LoVo (cell line): ENCODE measurements around the gene GALNT11.
A peak's percentile ranks its signal among the peaks of the same experiment; 100 is the strongest.
"Not testable (repeated sequence)": the region's sequence is repeated elsewhere in the genome, so short reads cannot be mapped to it uniquely, and the experiment has no call there.

ENCODE experiments used
- DNase-seq: peaks from one replicate; pipeline ENCODE4 v3.0.0-alpha.2; 2016; ENCODE audit warnings: low spot score

Gene GALNT11

DNA sequence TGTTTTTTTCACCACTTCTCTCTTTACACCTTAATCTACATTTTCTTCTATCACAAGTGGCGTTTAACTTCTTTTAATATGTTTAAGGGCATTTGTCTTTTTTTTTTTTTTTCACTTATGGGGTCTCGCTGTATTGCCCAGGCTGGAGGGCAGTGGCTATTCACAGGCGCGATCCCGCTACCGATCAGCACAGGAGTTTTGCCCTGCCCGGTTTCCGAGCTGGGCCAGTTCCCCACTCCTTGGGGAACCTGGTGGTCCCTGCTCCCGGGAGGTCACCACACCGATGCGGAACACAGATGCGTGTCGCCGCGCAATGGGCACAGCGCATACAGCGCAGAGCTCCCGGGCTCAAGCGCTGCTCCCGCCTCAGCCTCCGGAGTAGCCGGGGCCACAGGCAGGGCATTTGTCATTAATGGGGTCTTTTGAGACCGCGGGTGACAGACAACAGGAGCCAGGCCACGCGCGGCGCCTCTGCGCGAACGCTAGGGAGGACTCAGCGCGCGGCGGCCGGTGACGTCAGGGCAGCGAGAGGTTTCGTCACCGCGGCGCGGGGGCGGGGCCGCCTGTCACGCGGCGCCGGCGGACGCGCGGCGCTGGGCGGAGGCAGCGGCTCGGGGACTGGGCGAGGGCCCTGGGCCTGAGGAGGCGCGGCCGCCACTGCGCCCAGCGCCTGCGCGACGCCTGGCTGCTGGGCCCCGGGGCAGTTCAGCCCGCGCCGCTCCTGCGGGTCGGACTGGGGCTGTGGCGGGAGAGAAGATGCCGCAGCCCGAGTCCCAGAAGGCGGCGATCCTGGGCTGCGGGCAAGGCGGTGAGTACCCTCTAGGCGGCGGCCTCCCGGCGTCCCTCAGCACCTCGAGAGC is at the start of gene GALNT11:
Gene GALNT11, plus strand, starts transcription at position 598 of the 860 bp plus-strand sequence. CDS start 68,554 bp downstream, outside the sequence.
- DNase-seq: peak; percentile 98

DNA sequence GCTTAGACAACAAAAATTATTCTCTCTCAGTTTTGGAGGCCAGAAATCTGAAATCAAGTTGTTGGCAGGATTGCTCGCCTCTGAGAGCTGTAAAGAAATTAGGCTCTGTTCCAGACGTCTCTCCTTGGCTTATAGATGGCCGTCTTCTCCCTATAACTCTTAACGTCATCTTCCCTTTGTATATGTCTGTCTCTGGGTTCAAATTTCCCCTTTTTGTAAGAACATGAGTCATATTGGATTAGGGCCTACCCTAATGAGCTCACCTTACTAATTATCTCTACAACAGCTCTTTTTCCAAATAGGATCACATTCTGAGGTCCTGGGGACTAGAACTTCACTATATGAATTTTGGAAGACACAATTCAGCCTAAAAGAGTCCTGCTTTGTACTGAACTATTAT is 46.9 kb upstream of the GALNT11 start:
- no peak for DNase-seq

DNA sequence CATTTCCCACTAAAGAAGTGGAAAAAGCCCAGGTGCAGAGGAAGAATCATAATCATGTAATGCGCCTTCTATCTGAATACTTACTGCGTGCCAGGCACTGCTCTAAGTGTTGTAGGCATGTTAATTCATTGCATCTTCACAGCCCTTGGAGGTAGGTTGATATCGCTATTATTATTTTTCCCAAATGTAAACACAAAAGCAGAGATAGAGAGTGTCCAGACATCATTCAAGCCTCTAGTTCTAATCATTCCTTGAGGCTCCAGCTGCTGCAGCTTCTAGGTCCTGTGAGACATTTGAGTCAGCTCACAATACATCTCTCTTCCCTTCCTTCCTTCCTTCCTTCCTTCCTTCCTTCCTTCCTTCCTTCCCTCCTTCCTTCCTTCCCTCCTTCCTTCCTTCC is 44.3 kb upstream of the GALNT11 start:
- DNase-seq: no peak

DNA sequence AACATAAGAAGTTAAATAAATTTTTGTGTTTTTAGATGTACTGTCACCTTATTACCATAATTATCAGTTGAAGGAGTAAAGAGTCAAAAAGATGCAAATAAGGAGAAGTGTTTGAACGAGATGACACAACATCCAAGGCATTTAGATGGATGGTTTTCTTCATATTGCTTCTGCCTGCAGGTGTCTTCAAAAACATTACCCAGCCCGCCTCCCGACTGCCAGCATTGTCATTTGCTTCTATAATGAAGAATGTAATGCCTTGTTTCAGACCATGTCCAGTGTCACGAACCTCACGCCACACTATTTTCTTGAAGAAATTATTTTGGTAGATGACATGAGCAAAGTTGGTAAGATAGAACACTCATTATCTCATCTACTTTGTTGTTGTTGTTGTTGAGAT is 42.7 kb upstream of the GALNT11 start:
- no peak for DNase-seq

DNA sequence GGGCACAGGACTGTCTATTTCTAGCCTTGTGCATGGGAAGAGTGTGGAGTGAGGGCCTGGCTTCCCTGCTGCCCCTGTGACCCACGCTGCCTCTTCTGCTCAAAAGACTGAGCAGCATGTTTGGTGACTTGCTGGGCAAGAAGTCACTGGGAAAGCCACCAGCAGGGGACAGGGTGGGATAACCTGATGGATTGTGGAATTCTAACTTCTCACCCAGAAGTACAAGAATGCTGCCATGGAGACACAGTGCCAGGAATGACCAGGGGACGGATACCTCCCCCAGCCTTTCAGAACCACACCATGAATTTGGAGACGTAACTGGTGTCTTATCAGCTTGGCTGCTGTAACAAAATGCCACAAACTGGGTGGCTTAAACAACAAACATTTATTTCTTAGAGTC is 40.9 kb upstream of the GALNT11 start:
- DNase-seq: no peak

DNA sequence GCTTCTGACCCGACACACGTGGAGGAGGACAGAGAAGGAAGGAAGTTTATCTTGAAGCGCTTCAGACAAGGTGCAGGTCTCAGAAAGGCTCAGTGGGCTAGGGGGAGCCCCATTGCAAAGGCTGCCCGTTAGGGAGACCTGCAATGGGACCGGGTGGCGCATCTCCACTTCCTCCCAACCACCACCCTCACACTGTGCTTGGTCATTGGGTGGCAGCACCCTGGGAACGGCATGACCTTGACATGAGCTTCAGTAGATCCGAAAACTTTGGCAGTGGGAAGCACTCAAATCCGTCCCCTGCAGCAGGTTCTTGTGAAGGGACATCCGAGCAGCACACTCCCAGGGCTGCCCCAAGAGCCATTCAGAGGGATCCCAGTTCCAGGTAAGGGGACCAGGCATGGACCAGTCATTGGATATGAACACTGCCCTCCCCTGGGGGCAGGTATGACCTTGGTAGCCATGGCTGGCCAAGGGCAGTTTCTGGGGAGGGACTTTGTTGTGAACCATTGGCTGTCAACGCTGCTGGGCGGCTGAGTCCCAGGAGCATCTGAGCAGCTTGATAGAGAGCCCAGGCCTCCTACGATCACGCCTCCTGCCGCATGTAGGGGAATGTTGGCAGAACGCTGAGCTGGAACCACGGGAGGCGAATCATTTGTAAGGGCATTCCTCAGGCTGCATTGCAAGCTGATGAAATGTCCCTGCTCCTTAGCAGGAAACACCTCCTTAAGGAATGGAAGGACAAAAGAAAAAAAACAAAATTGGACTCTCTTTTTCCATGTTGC is 37.5 kb upstream of the GALNT11 start:
- DNase-seq: no peak

DNA sequence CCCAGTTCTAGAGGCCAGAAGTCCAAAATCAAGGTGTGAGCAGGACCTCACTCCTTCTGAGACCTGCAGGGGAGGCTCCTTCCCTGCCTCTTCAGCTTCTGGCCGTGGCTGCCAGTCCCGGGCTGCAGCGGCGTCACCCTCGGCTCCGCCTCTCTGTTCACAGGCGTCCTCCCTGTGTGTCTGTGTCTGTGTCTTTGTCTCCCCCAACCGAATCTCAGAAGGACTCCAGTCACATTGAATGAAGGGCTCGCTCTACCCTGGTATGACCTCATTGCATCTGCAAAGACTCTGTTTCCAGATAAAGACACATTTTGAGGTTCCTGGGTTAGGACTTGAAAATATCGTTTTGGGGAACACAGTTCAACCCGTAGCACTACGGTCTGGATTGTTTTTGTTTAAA is 33.1 kb upstream of the GALNT11 start:
- peak; percentile 74 for DNase-seq

DNA sequence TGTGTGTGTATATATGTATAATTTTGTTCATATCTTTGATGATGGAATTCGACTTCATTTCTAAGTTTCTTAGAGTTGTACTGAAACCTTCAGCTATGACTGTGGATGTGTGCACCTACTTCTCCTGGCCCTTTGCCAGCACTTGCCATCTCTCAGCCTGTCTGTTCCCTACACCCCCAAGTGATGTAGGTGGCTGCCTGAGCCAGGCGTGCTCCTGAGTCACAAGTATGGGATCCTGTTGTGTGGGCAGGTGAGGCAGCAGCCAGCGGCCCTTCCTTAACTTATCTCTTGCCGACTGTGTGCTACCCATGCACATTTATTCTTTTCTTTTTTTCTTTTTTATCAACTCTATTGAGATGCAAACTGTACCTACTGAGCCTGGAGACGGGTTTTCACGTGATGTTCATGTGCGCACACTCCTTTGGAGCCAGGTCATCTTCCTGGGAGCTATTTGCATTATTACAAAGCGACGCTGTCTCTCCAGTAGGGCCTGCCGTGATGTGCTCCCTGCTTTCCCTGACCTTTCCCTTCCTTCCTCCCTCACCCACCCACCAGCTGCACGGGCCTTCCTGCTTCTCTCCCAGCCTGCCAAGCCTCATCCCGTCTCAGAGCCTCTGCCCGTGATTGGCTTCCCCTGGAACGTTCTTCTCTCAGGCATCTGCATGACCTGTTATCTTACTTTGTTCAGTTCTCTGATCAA is 31.3 kb upstream of the GALNT11 start:
- DNase-seq: peak; percentile 10

DNA sequence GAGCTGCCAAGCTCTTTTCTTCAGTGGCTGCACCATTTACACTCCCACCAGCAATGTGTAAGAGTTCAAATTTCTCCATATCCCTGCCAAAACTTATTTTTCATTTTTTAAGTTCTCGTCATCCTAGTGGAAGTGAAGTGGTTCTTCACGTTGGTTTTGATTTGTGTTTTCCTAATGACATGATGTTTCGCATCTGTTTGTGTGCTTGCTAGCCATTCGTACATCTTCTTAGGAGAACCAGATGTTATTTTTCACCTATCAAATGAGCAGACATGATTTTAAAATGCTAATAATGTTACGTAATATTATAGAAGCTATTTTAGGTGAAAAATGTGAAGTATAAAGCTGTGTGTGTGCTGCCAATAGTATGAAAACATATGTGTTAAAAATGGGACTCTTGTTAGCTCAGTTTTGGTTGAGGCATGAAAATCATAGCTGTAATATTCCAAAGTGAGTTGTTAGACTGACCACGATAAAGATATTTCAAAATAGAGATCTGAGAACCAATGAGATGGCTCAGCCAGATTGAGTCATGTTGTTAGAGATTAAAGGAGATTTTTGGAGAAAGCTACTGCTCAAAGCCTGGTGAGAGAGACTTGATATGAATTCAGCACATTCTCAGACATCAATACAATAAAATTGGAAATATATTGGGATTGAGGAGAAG is 25.9 kb upstream of the GALNT11 start:
- DNase-seq: no peak

DNA sequence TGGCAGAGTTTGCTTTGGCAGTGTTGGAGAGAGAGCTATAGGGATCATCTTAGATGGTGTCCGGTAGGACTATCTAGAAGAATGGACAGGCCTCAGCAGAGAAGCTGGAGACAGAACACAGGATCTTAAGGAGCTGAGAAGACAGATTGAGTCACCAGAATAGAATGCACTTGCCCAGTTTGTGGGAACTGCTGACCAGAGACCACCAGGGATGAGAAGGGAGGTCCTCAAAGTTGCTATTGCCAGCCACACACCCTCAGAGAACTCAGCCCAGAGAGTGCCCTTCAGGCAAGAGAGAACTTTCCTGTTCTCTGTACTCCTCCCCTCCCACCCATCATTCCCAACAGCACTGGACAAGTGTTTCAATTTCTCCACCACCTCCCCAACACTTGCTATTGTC is 25.3 kb upstream of the GALNT11 start:
- DNase-seq: no peak

DNA sequence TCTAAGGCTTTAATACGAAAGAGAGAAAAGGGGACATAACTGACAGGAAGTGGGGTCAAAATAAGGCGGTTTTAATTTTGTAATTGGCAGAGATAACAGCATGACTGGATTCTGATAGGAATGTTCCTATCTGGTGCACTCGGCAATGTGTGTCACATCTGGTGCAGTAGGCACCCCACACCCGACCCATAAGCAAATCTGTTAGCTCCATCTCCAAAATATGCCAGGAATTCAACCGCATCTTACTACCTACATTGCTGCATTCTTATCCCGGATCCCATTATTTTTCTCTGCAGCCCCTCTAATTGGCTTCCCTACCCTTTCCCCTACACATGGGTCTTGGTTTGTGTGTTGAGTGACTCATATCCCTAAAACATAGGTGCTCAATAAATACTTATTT is 19.1 kb upstream of the GALNT11 start:
- DNase-seq: no peak

DNA sequence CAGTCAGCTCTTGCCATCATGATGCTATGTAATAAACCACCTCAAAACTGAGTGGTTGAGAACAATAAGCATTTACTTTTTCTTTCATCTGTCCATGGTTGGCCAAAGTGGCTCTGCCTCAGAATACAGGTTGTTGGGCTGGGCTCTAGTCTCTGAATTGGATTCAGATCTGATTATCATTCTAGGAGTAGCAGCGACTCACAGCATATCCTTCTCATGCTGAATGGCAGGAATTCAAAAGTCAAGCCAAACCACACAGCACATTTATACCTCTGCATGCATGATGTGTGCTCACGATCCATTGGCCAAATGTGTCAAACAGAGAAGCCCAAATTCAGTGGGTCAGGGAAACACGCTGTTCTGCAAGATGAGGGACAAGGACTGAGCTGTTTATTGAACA is 13.6 kb upstream of the GALNT11 start:
- no peak for DNase-seq

DNA sequence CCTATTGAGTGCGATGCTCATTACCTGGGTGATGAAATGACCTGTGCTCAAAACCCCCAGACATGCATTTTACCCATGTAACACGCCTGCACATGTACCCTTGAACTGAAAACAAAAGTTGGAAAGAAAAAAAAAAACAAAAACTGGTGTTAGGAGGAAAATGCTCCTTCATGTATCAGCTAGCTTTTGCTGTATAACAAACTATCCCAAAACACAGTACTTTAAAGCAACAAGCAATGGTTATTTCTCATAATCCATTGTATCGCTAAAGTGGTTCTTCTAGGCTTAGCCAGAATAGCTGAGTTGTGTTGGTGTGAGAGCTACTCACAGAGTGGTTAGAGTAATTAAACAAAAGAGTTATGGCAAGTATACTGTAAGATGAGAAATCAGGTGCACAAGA is 12.2 kb upstream of the GALNT11 start:
- no peak for DNase-seq

DNA sequence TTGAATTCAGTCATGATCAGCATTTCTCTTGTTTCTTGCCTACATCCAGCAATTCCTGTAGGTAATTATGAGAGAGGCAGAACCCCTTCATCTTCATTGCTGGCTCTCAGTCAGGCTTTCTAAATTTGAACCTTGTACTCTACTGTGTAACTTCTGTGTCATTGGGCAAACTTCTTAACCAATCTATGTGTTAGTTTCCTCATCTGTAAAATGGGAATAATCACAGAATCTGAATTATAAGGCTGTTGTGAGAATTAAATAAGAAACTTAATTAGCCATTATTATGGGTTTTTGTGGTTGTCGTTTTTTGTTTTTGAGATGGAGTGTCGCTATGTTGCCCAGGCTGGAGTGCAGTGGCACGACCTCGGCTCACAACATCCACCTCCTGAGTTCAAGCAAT is 11.5 kb upstream of the GALNT11 start:
- no peak for DNase-seq

DNA sequence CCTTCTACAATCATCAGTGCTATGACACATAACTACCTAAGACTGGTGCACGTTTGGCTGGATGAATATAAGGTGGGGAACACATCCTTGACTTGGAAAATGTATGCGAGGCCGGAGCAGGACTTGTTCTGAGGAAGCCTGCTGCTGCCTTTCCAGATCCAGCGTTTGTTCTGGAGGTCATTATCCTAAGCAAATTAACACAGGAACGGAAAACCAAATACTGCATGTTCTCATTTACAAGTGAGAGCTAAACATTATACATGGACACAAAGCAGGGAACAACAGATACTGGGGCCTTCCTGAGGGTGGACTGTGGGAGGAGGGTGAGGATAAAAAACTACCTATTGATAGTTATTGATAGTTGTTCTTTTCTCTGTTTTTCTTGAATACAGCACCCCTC is 10.8 kb upstream of the GALNT11 start:
- DNase-seq: no peak

DNA sequence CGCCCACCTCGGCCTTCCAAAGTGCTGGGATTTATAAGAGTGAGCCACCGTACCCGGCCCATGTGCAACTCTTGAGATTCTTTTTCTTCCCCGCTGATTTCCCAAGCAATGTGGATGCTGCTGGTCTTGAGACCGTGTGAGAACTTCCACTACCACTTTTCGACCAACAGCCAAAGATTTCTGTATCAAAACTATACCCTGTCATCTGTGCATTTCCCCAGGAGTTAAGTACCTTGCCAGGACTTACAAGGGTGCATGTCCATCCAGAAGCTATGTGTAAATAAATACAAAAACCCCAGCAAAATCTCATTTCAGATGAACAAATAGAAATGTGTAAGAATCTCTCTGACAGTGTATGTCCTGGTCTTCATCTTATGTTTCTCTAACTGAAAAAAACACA is 9.9 kb upstream of the GALNT11 start:
- DNase-seq: no peak

DNA sequence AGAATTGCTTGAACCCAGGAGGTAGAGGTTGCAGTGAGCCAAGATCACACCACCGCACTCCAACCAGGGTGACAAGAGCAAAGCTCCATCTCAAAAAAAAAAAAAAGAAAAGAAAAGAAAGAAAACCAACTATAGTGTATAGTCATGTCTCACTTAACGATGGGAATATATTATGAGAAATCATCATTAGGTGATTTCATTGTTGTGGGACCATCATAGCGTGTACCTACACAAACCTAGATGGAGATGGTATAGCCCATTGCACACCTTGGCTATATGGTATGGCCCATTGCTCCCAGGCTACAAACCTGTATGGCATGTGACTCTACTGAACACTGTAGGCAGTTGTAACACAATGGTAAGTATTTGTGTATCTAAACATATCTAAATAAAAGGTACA is 8.5 kb upstream of the GALNT11 start:
- DNase-seq: no peak

DNA sequence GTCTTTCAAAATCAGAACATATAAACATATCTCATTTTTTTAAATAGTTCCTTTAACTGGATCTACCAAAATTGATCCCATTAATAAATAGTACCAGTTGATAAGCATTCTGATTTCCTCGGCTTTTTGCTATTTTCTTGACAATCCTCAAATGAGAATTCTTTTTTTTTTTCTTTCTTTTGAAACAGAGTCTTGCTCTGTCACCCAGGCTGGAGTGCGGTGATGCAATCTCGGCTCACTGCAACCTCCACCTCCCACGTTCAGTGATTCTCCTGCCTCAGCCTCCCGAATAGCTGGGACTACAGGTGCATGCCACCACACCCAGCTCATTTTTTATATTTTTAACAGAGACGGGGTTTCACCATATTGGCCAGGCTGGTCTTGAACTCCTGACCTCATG is 7.8 kb upstream of the GALNT11 start:
- DNase-seq: not testable (repeated sequence)

DNA sequence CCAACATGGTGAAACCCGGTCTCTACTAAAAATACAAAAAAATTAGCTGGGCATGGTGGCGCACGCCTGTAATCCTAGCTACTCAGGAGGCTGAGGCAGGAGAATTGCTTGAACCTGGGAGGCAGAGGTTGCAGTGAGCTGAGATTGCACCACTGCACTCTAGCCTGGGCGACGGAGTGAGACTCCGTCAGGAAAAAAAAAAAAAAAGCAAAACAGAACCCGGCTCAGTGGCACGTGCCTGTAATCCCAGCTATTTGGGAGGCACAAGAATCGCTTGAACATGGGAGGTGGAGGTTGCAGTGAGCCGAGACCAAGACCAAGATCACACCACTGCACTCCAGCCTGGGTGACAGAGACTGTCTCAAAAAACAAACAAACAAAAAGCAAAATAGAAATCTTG is 3.7 kb upstream of the GALNT11 start:
- DNase-seq: not testable (repeated sequence)

DNA sequence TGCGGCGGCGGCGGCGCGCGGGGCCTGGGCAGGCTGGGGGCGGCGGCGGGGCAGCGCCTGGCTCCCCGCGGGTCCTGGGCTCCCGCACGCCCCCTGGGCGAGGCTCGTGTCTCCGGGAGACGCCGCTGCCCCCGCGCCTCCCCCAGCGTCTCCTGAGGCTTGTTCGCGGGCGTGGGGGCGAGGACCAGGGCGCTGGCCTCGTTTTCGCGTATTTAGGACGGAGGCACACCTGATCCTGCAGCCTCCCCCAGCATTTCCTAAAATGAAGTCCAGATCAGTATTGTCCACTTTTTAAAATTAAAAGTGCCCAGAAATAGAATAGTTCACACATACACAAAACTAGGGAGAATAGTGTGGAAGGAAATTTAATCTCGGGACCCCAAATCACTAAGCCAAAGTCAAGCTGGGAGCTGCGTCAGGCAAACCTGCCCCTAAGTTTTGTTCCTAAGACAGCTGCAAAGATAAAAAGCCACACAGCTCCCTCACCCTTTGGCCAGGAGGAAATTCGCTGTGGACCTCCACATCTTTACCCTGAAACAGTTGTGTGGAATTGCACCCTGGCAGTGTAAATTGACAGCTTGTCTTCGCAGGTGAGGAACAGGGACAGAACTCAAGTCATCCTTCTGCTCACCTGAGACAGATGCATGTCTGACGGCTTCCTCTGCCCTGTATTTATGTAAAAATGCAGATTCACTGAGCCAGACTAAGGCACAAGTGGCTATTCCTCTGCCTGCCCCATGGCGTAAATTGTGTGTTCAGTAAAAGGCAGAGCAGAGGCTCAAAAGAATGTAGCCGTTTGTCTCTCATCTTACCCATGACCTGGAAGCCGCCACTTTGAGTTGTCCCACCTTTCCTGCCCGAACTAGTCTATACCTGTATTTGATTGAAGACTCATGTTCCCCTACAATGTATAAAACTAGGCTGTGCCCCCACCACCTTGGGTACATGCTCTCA is 740 bp downstream of the GALNT11 start:
- no peak for DNase-seq
